Endodermal cell (in vitro differentiated cells): Measurements from ENCODE around the gene AMIGO1. TPM values are rescaled to one million over a fixed set of nuclear protein-coding genes. Genes with fewer than 3 reads are reported as not detected.

Experiments
- DNase-seq: peaks from one replicate; pipeline ENCODE4 v3.0.0-alpha.2; 2017
- H3K27ac ChIP-seq: 2 replicates; pipeline ENCODE4 v1.5.1; 2013; ENCODE audit warnings: mild to moderate bottlenecking, low read depth, low read length, moderate library complexity
- H3K27me3 ChIP-seq: 2 replicates; pipeline ENCODE4 v1.6.1; 2013; ENCODE audit warnings: mild to moderate bottlenecking, low read length, moderate library complexity; ENCODE audit not compliant: insufficient read depth, control insufficient read depth, poor library complexity, severe bottlenecking
- H3K36me3 ChIP-seq: 2 replicates; pipeline ENCODE4 v1.7.0; 2013; ENCODE audit warnings: mild to moderate bottlenecking, low read length, moderate library complexity; ENCODE audit not compliant: control insufficient read depth, insufficient read depth
- H3K4me1 ChIP-seq: one replicate; pipeline ENCODE4 v1.7.0; 2013; ENCODE audit warnings: low read length; ENCODE audit not compliant: control insufficient read depth, insufficient read depth
- H3K4me3 ChIP-seq: 2 replicates; pipeline ENCODE4 v1.5.1; 2013; ENCODE audit warnings: mild to moderate bottlenecking, low read length, moderate library complexity
- H3K9ac ChIP-seq: 2 replicates; pipeline ENCODE4 v1.6.1; 2013; ENCODE audit warnings: mild to moderate bottlenecking, low read length, moderate library complexity; ENCODE audit not compliant: poor library complexity, severe bottlenecking; ENCODE audit errors: extremely low read depth
- H3K9me3 ChIP-seq: 2 replicates; pipeline ENCODE4 v1.6.1; 2013; ENCODE audit warnings: mild to moderate bottlenecking, low read length, moderate library complexity; ENCODE audit not compliant: control insufficient read depth
- H3K27ac Mint-ChIP-seq: 2 replicates; pipeline ENCODE4 v1.8.0; 2020; ENCODE audit warnings: mixed read lengths
- H3K27me3 Mint-ChIP-seq: 2 replicates; pipeline ENCODE4 v1.8.0; 2021; ENCODE audit warnings: mild to moderate bottlenecking, mixed read lengths; ENCODE audit not compliant: insufficient read depth
- H3K36me3 Mint-ChIP-seq: 2 replicates; pipeline ENCODE4 v1.8.0; 2020; ENCODE audit warnings: low read depth, mixed read lengths
- H3K4me1 Mint-ChIP-seq: 2 replicates; pipeline ENCODE4 v1.8.0; 2020; ENCODE audit warnings: mixed read lengths
- H3K4me3 Mint-ChIP-seq: 2 replicates; pipeline ENCODE4 v1.8.0; 2020; ENCODE audit warnings: mild to moderate bottlenecking, moderate library complexity, mixed read lengths
- H3K9me3 Mint-ChIP-seq: 2 replicates; pipeline ENCODE4 v1.8.0; 2020; ENCODE audit warnings: mild to moderate bottlenecking, mixed read lengths
- WGBS, 2 experiments: methylation state at CpG; one replicate each; pipeline versions ENCODE4 v1.1.5 to v1.1.7; 2013; ENCODE audit warnings: missing lambda C conversion rate in 2 of 2, mixed read lengths in 1 of 2; ENCODE audit not compliant: insufficient coverage in 1 of 2, insufficient read length in 1 of 2; 5-methylcytosine and 5-hydroxymethylcytosine counted together
- total RNA-seq, 2 donors: library from RNA; stranded (reverse); fragmentation: NEBNext Ultra II Directional in 1 of 2; extraction: Animal tissue kit (Norgen Biotek cat#: 25700) in 1 of 2; gene quantifications; 2 replicates in 1 of 2; 3 replicates in 1 of 2; pipeline ENCODE4 v1.2.1, GENCODE V29; 2021
- TF ChIP-seq, protein P1 (sequence below): fragments of 200-600 bp; sonication (generic); conservative IDR thresholded peaks from 2 replicates; pipeline ENCODE4 v1.5.0; 2021; ENCODE audit warnings: antibody characterized with exemption, mild to moderate bottlenecking

The AMIGO1 gene
- total RNA-seq, 2 donors from 2014 or later, result 2.4 to 2.7 TPM

GRCh38 chr1:109481646-109482045 is 27.9 kb downstream of the AMIGO1 start:
- Histone ChIP-seq H3K27me3 (peaks cover 13% of the 10 kb centered on the region), H3K4me1 (peaks cover 6% of the 10 kb centered on the region), H3K27ac (no peak overlapping the region), H3K9me3 (no peaks in the 10 kb centered on the region), H3K36me3 (no peaks in the 10 kb centered on the region), H3K9ac (no peak overlapping the region), H3K4me3 (no peak overlapping the region)
- Mint-ChIP-seq H3K4me1 (peaks cover 26% of the 10 kb centered on the region), H3K27ac (no peak overlapping the region), H3K36me3 (no peaks in the 10 kb centered on the region), H3K27me3 (peaks cover 10% of the 10 kb centered on the region), H3K4me3 (no peak overlapping the region), H3K9me3 (no peaks in the 10 kb centered on the region)
- TF ChIP-seq, protein P1, sequence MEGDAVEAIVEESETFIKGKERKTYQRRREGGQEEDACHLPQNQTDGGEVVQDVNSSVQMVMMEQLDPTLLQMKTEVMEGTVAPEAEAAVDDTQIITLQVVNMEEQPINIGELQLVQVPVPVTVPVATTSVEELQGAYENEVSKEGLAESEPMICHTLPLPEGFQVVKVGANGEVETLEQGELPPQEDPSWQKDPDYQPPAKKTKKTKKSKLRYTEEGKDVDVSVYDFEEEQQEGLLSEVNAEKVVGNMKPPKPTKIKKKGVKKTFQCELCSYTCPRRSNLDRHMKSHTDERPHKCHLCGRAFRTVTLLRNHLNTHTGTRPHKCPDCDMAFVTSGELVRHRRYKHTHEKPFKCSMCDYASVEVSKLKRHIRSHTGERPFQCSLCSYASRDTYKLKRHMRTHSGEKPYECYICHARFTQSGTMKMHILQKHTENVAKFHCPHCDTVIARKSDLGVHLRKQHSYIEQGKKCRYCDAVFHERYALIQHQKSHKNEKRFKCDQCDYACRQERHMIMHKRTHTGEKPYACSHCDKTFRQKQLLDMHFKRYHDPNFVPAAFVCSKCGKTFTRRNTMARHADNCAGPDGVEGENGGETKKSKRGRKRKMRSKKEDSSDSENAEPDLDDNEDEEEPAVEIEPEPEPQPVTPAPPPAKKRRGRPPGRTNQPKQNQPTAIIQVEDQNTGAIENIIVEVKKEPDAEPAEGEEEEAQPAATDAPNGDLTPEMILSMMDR, result no peak
- no peak for DNase-seq
- 86 to 100% methylated on average over 1 to 2 of the region's 2 CpGs for WGBS, 2 experiments

- H3K4me1 Mint-ChIP-seq, result peaks cover 21% of the 10 kb centered on the region
- Histone ChIP-seq H3K27ac (no peak overlapping the region), H3K27me3 (peaks cover 23% of the 10 kb centered on the region), H3K4me3 (no peak overlapping the region), H3K4me1 (peaks cover 6% of the 10 kb centered on the region), H3K36me3 (no peaks in the 10 kb centered on the region), H3K9ac (no peak overlapping the region), H3K9me3 (no peaks in the 10 kb centered on the region)
- H3K4me3 Mint-ChIP-seq, result no peak overlapping the region
- no peak overlapping the region for H3K27ac Mint-ChIP-seq
- no peaks in the 10 kb centered on the region for H3K9me3 Mint-ChIP-seq
- no peak for DNase-seq
- H3K36me3 Mint-ChIP-seq, result no peaks in the 10 kb centered on the region
- peaks cover 11% of the 10 kb centered on the region for H3K27me3 Mint-ChIP-seq
- WGBS, 2 experiments, result 90 to 100% methylated on average over 1 to 3 of the region's 3 CpGs
- TF ChIP-seq, protein P1, result no peak
Measured at GRCh38 chr1:109479901-109480300, 29.6 kb downstream of the AMIGO1 start.

- Mint-ChIP-seq H3K27me3 (peaks cover 16% of the 10 kb centered on the region), H3K9me3 (no peaks in the 10 kb centered on the region), H3K4me1 (peaks cover 16% of the 10 kb centered on the region), H3K36me3 (no peaks in the 10 kb centered on the region), H3K4me3 (no peak overlapping the region), H3K27ac (no peak overlapping the region)
- Histone ChIP-seq H3K27ac (no peak overlapping the region), H3K4me3 (no peak overlapping the region), H3K4me1 (peaks cover 6% of the 10 kb centered on the region), H3K9ac (no peak overlapping the region), H3K9me3 (no peaks in the 10 kb centered on the region), H3K36me3 (no peaks in the 10 kb centered on the region), H3K27me3 (peaks cover 23% of the 10 kb centered on the region)
- TF ChIP-seq, protein P1, result no peak
- 80 to 81% methylated on average over 5 of the region's 5 CpGs for WGBS, 2 experiments
- DNase-seq, result no peak
Measured at GRCh38 chr1:109479311-109479710, 30.2 kb downstream of the AMIGO1 start.
